Hepatic stellate cell (primary cell): ENCODE data around the gene NLRP10.
"Not testable (repeated sequence)": the region's sequence is repeated elsewhere in the genome, so short reads cannot be mapped to it uniquely, and the experiment has no call there.

Source experiments
- DNase-seq: peaks from one replicate; pipeline ENCODE4 v3.0.0; 2011; ENCODE audit warnings: low spot score

Gene NLRP10

GRCh38 chr11:7965386-7965785 is at the start of gene NLRP10:
NLRP10 (minus strand) TSS chr11:7965447; CDS start chr11:7963495, 1,952 bp downstream.
- peak; percentile 68 for DNase-seq

GRCh38 chr11:8013833-8014232 is 48.6 kb upstream of the NLRP10 start:
- DNase-seq: no peak

- DNase-seq: peak; percentile 74
Observed at GRCh38 chr11:8011981-8012444, 46.8 kb upstream of the NLRP10 start.

DNA sequence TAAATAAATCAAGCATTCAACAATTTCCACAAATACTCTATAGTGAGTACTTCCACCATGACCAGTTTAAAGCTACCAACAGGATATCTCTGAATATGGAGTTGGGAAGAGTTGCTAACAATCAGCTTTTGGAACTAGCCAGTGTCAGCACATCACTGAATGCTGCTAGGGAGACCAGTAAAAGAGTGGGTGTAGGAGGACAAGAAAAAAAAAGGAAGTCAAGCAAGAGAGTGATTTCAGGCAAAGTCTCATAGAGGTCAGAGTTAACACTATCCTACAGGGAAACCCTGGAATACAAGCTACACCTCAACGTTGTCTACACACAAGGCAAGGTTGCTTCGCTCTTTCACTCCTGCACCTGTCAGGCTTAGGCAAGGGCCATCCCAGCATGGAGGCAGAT is 46.1 kb upstream of the NLRP10 start:
- DNase-seq: no peak

DNA sequence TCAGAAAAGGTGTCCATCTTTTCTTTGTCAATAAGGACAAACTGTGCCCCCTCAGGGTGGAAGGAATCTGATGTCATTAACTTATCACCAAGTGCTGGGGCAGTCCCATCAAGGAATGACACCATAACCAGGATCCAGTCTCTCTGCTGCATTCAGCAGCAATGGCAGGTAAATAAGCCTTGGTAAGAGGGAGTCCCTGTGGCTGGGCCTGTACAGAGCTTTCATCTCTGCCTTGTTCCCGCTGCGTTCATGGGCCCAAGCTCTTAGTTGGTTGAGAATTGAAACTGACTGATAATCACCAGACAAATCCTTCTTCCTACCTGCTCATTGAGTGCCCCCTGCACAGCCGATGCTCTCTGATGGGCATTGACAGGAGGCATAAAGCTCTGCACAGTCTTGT is 44.6 kb upstream of the NLRP10 start:
- no peak for DNase-seq

DNA sequence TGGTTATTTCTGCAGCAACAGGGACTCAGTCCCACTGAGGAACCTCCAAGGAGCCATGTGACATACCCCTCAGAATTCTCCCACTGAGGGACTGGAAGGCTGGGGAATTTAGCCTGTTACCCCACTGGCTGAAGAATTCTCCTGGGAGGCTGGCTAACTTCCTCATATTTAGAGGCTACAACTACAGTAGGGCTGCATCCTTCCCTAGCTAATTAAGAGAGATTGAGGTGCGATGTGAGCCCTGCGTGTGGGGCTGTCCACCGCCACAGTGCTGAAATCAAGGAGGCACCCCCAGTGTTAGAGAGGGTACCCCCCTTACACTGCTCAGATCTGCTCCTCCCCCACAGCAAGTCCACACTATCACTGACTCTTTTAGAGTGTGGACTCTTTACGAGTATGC is 43.0 kb upstream of the NLRP10 start:
- DNase-seq: no peak

GRCh38 chr11:8006349-8006977 is 41.2 kb upstream of the NLRP10 start:
- DNase-seq: peak; percentile 62

GRCh38 chr11:8005556-8005955 is 40.3 kb upstream of the NLRP10 start:
- DNase-seq: no peak

GRCh38 chr11:8004008-8004407 is 38.8 kb upstream of the NLRP10 start:
- no peak for DNase-seq

- no peak for DNase-seq
Observed at GRCh38 chr11:8003187-8003586, 37.9 kb upstream of the NLRP10 start.

DNA sequence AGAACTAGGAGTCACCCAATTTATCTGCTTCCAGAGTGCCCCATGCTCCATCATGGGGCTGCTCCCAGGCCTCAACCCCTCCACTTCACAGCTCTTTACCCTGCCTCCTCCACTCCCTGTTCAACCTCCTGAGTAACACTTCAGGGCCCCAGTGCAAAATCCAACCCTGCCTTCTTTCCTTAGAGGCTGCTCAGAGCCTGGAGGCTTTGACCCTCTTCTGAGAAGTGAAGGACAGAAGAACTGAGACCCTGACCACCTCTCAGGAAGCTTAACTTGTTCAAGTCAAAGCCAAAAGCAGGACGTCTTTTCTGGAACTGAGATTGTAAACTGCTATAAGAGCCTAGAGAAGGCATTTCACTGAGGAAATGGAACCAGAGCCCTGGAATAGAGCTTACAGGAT is 37.4 kb upstream of the NLRP10 start:
- DNase-seq: no peak

GRCh38 chr11:8000390-8000789 is 35.1 kb upstream of the NLRP10 start:
- no peak for DNase-seq

DNA sequence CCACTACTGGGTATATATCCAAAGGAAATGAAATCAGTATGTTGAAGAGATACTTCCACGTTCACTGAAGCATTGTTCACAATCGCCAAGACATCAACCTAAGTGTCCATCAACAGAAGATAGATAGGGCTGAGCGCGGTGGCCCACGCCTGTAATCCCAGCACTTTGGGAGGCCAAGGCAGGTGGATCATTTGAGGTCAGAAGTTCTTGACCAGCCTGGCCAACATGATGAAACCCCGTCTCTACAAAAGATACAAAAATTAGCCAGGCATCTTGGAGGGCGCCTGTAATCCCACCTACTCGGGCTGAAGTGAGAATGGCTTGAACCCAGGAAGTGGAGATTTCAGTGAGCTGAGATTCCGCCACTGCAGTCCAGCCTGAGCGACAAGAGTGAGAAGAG is 34.5 kb upstream of the NLRP10 start:
- DNase-seq: no peak

- DNase-seq: no peak
Observed at GRCh38 chr11:7994581-7995278, 29.5 kb upstream of the NLRP10 start.

DNA sequence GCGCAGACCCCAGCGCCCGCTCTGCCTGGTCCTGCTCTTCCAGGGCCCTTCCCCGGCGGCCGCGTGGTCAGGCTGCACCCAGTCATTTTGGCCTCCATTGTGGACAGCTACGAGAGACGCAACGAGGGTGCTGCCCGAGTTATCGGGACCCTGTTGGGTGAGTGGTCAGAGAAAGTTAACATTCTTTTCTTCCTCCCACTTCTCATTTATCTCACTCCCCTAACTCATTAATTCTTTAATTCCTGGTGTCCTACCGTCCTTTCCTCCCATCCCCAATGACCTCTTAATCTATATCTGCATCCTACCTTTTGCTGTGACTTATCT is 22.3 kb upstream of the NLRP10 start:
- not testable (repeated sequence) for DNase-seq

DNA sequence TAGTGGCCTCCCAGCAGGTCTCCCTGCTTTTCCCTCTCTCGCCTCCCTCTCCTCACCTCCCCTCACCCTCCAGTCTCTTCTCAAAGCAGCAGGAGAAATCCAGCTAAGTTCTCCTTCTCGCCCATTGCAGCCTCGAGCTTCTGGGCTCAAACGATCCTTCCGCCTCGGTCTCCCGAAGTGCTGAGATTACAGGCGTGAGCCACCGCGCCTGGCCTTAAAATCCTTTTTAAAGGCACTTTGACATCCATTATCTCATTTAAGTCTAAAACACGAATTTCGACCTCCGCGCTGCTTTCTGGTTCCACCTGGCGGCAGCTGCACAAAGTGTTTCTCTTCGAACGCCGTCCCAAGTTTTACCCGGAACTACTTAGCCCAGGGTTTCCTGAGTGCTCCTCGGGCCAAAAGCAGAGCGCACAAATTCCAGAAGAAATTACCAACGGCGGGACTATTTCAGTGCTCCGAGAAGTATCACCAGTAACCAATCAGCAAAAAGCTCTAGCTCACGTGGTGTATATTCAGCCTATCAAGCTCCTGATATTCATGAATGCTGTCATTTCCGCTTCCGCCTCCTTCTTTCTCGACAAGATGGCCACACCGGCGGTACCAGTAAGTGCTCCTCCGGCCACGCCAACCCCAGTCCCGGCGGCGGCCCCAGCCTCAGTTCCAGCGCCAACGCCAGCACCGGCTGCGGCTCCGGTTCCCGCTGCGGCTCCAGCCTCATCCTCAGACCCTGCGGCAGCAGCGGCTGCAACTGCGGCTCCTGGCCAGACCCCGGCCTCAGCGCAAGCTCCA is 21.7 kb upstream of the NLRP10 start, which contains the start of gene EIF3F:
Gene EIF3F (plus strand): TSS at position 570 of the 792 bp plus-strand sequence. CDS start 16 bp downstream, at position 586.
- peak; percentile 94 for DNase-seq

DNA sequence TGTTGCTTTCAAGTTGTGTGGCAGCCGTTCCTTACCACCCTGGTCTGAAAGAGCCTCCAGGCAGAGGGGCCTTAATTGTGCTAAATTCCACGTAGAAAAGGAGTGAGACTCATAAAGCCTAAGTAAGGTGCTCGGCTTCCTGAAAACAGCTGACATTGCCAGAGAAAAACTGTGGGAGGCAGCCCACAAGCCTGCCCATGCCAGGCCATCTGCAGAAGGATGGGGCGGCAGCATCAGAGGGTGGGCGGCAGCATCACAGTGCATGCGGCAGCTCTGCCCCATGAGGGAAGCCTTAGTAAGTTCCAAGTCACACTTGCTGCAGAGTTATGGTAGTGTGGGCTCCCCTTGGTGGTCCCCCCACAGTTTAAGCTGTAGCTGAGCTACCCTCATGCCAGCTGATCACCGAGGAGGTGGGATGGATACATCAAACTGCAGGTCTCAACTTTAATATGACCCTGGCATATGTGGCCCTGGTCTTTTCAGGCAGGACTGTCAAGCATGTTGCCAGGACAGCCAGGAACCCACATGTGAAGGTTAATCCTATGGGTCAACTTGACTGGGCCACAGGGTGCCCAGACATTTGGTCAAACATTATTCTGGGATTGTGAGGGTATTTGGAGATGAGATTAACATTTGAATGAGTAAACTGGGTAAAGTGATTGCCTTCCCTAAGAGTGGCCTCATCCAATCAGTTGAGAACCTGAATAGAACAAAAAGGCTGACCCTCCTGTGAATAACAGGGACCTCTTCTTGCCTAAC is 18.8 kb upstream of the NLRP10 start:
- no peak for DNase-seq

- no peak for DNase-seq
Observed at GRCh38 chr11:7982582-7983119, 17.4 kb upstream of the NLRP10 start.

- DNase-seq: no peak
Observed at GRCh38 chr11:7981619-7982157, 16.4 kb upstream of the NLRP10 start.

GRCh38 chr11:7977232-7977917 is 12.1 kb upstream of the NLRP10 start:
- peak; percentile 38 for DNase-seq

DNA sequence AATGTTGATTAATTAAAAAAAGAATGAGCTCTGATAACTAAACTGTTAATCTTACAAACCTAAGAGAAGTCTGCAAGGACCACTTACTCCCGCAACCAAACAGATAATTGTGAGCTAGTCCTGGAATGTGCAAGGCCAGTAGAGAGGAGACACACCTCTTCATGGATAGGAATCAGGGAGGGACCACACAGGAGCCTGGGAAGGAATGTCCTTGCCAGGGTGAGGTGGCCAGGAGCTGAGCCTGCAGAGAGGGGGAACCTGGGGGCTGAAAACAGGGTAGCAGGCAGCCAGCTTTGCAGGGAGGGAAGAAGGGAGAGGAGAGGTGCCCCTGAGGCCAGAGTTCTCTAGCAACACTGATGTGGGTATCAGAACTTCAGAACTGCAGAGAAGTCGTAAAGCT is 9.4 kb upstream of the NLRP10 start:
- DNase-seq: no peak
